Body of pancreas (tissue), 4 donors: ENCODE data around the gene ANKRD30A.

ENCODE experiments used
- POLR2A ChIP-seq, 3 donors: fragments of 450-650 bp; IDR thresholded peaks; one replicate each; pipeline ENCODE4 v1.6.1; 2016; ENCODE audit warnings: antibody characterized with exemption in 3 of 3, mild to moderate bottlenecking in 2 of 3
- TF ChIP-seq, protein P1 (sequence below), 7 experiments: fragments of 450-650 bp in 4 of 7; fragments of 200-600 bp in 3 of 7; sonication (generic) in 3 of 7; IDR thresholded peaks; one replicate each; pipeline ENCODE4 v1.5.1; 2016 to 2019; ENCODE audit warnings: antibody characterized with exemption in 7 of 7

DNA sequence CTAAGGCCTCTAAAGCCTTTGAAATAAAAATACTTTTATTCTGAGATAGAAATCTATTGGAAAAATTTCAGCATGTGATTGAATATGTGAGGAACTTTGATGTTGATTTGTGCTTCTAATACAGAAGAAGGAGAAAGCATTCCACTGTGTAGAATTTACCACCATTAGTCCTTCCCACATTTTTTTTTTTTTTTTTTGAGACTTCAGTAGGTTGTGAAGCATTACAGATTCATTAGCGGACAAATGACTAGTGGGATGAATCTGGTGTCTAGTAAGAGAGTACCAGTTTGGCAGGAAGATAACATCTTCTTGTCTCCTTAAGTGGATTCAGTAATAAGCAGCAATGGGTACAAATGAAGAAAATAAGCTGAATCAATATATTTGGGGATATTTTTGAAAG is 95.5 kb downstream of the ANKRD30A start:
- TF ChIP-seq POLR2A (IDR thresholded peaks at IDR 0.05) = no peak
- TF ChIP-seq, protein P1, sequence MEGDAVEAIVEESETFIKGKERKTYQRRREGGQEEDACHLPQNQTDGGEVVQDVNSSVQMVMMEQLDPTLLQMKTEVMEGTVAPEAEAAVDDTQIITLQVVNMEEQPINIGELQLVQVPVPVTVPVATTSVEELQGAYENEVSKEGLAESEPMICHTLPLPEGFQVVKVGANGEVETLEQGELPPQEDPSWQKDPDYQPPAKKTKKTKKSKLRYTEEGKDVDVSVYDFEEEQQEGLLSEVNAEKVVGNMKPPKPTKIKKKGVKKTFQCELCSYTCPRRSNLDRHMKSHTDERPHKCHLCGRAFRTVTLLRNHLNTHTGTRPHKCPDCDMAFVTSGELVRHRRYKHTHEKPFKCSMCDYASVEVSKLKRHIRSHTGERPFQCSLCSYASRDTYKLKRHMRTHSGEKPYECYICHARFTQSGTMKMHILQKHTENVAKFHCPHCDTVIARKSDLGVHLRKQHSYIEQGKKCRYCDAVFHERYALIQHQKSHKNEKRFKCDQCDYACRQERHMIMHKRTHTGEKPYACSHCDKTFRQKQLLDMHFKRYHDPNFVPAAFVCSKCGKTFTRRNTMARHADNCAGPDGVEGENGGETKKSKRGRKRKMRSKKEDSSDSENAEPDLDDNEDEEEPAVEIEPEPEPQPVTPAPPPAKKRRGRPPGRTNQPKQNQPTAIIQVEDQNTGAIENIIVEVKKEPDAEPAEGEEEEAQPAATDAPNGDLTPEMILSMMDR (IDR thresholded peaks at IDR 0.05) = no peak
